Activated CD4-positive, CD25-positive, alpha-beta regulatory T cell treated with anti-CD3 and anti-CD28 coated beads, Interleukin-2, amount 50 U/mL, for 16 hours (primary cell): ENCODE measurements around the gene SPATA21.

Source experiments
- DNase-seq: peaks from one replicate; pipeline ENCODE4 v3.0.0-alpha.2; 2020; ENCODE audit warnings: low read depth, low spot score

The SPATA21 gene

GRCh38 chr1:16451841-16452528 is 14.8 kb upstream of the SPATA21 start:
- no peak for DNase-seq

- DNase-seq: no peak
Observed at GRCh38 chr1:16450863-16451481, 13.7 kb upstream of the SPATA21 start.

- DNase-seq: no peak
Observed at GRCh38 chr1:16449666-16450065, 12.4 kb upstream of the SPATA21 start.

- no peak for DNase-seq
Observed at GRCh38 chr1:16449065-16449464, 11.8 kb upstream of the SPATA21 start.

- no peak for DNase-seq
Observed at GRCh38 chr1:16447641-16448040, 10.4 kb upstream of the SPATA21 start.

- DNase-seq: no peak
Observed at GRCh38 chr1:16446116-16446515, 8.9 kb upstream of the SPATA21 start.

GRCh38 chr1:16445052-16445451 is 7.8 kb upstream of the SPATA21 start:
- no peak for DNase-seq

- no peak for DNase-seq
Observed at GRCh38 chr1:16443975-16444770, 6.9 kb upstream of the SPATA21 start.

- DNase-seq: no peak
Observed at GRCh38 chr1:16442941-16443340, 5.7 kb upstream of the SPATA21 start.

GRCh38 chr1:16442265-16442664 is 5.0 kb upstream of the SPATA21 start:
- no peak for DNase-seq

- DNase-seq: no peak
Observed at GRCh38 chr1:16441282-16441665, 4.0 kb upstream of the SPATA21 start.

- peak; percentile 89 for DNase-seq
Observed at GRCh38 chr1:16440470-16441281, 3.5 kb upstream of the SPATA21 start, which contains the start of gene NECAP2. Gene NECAP2 (plus strand): TSS chr1:16440724. CDS start chr1:16440762, 38 bp downstream.

- no peak for DNase-seq
Observed at GRCh38 chr1:16440131-16440469, 2.9 kb upstream of the SPATA21 start.

GRCh38 chr1:16438924-16439323 is 1.7 kb upstream of the SPATA21 start:
- no peak for DNase-seq

GRCh38 chr1:16438516-16438915 is 1.3 kb upstream of the SPATA21 start:
- no peak for DNase-seq

GRCh38 chr1:16434501-16434900 is 2.7 kb downstream of the SPATA21 start:
- DNase-seq: no peak

GRCh38 chr1:16434007-16434406 is 3.2 kb downstream of the SPATA21 start:
- no peak for DNase-seq

- no peak for DNase-seq
Observed at GRCh38 chr1:16433030-16433429, 4.2 kb downstream of the SPATA21 start.

GRCh38 chr1:16430606-16431005 is 6.6 kb downstream of the SPATA21 start:
- DNase-seq: no peak

GRCh38 chr1:16425125-16426025 is 11.8 kb downstream of the SPATA21 start:
- DNase-seq: no peak

GRCh38 chr1:16422041-16422440 is 15.2 kb downstream of the SPATA21 start:
- no peak for DNase-seq
